Transverse colon (tissue), 4 donors: ENCODE results near the gene CCT8L2.
"Not testable (repeated sequence)": the region's sequence is repeated elsewhere in the genome, so short reads cannot be mapped to it uniquely, and the experiment has no call there.

ENCODE experiments used
- CTCF ChIP-seq, 5 experiments: fragments of 200-600 bp in 3 of 5; fragments of 450-650 bp in 2 of 5; sonication (generic) in 3 of 5; IDR thresholded peaks; 1 replicate in 2 of 5; 2 replicates in 3 of 5; pipeline ENCODE4 v1.5.1; 2016 to 2017; ENCODE audit warnings: antibody characterized with exemption in 5 of 5, inconsistent platforms in 3 of 5, mild to moderate bottlenecking in 2 of 5, moderate library complexity in 1 of 5
- POLR2A ChIP-seq: fragments of 450-650 bp; IDR thresholded peaks from one replicate; pipeline ENCODE4 v1.6.1; 2016; ENCODE audit warnings: antibody characterized with exemption, mild to moderate bottlenecking, moderate library complexity
- POLR2AphosphoS5 ChIP-seq, 3 donors: sonication (generic); formaldehyde crosslinking; IDR thresholded peaks; one replicate each; pipeline ENCODE4 v1.6.1; 2016; ENCODE audit warnings: antibody characterized with exemption in 3 of 3

GRCh38 chr22:16560651-16561050 lies 32.0 kb downstream of the CCT8L2 start:
- TF ChIP-seq CTCF (IDR thresholded peaks at IDR 0.05); POLR2A; POLR2AphosphoS5 (IDR thresholded peaks at IDR 0.05): not testable (repeated sequence)
